HG03354 (cell line): ENCODE results near the gene TJP1.
"Not testable (repeated sequence)": the region's sequence is repeated elsewhere in the genome, so short reads cannot be mapped to it uniquely, and the experiment has no call there.

ENCODE experiments used
- ATAC-seq: cut with Tn5 transposase; IDR thresholded peaks from one replicate; pipeline ENCODE4 v1.9.1; 2021; ENCODE audit warnings: mild to moderate bottlenecking; ENCODE audit not compliant: unreplicated experiment, poor library complexity, severe bottlenecking

TJP1 gene

GRCh38 chr15:29805043-29805707 is 17.1 kb downstream of the TJP1 start:
- no peak for ATAC-seq

- no peak for ATAC-seq
Observed at GRCh38 chr15:29802411-29802810, 19.9 kb downstream of the TJP1 start.

- ATAC-seq = no peak
Observed at GRCh38 chr15:29800491-29801366, 21.5 kb downstream of the TJP1 start.

- no peak for ATAC-seq
Observed at GRCh38 chr15:29799859-29800258, 22.4 kb downstream of the TJP1 start.

- no peak for ATAC-seq
Observed at GRCh38 chr15:29795610-29796009, 26.7 kb downstream of the TJP1 start.

- ATAC-seq = no peak
Observed at GRCh38 chr15:29792426-29793159, 29.7 kb downstream of the TJP1 start.

- no peak for ATAC-seq
Observed at GRCh38 chr15:29790607-29791006, 31.7 kb downstream of the TJP1 start.

- ATAC-seq = no peak
Observed at GRCh38 chr15:29789871-29790270, 32.4 kb downstream of the TJP1 start.

GRCh38 chr15:29788433-29789034 is 33.7 kb downstream of the TJP1 start:
- no peak for ATAC-seq

GRCh38 chr15:29787767-29788166 is 34.5 kb downstream of the TJP1 start:
- no peak for ATAC-seq

- no peak for ATAC-seq
Observed at GRCh38 chr15:29785642-29786041, 36.6 kb downstream of the TJP1 start.

GRCh38 chr15:29785136-29785535 is 37.1 kb downstream of the TJP1 start:
- ATAC-seq = no peak

GRCh38 chr15:29784413-29784812 is 37.9 kb downstream of the TJP1 start:
- no peak for ATAC-seq

- ATAC-seq = not testable (repeated sequence)
Observed at GRCh38 chr15:29782816-29783215, 39.5 kb downstream of the TJP1 start.

- ATAC-seq = no peak
Observed at GRCh38 chr15:29778382-29778781, 43.9 kb downstream of the TJP1 start.

- ATAC-seq = no peak
Observed at GRCh38 chr15:29776859-29777258, 45.4 kb downstream of the TJP1 start.

GRCh38 chr15:29774900-29775299 is 47.4 kb downstream of the TJP1 start:
- no peak for ATAC-seq

GRCh38 chr15:29773816-29774215 is 48.5 kb downstream of the TJP1 start:
- ATAC-seq = no peak

- ATAC-seq = no peak
Observed at GRCh38 chr15:29773000-29773399, 49.3 kb downstream of the TJP1 start.

- ATAC-seq = no peak
Observed at GRCh38 chr15:29770796-29771195, 51.5 kb downstream of the TJP1 start.
